Activated CD4-positive, alpha-beta T cell treated with anti-CD3 and anti-CD28 coated beads, Interleukin-10, Interleukin-2, amounts not matched to agents 100 ng/mL and 50 ng/mL, durations not matched to agents 16 hours and 8 hours (primary cell): Measurements from ENCODE around the gene ERC1.
"Not testable (repeated sequence)": the region's sequence is repeated elsewhere in the genome, so short reads cannot be mapped to it uniquely, and the experiment has no call there.

ENCODE experiments used
- DNase-seq: peaks from one replicate; pipeline ENCODE4 v3.0.0-alpha.2; 2020

The ERC1 gene

DNA sequence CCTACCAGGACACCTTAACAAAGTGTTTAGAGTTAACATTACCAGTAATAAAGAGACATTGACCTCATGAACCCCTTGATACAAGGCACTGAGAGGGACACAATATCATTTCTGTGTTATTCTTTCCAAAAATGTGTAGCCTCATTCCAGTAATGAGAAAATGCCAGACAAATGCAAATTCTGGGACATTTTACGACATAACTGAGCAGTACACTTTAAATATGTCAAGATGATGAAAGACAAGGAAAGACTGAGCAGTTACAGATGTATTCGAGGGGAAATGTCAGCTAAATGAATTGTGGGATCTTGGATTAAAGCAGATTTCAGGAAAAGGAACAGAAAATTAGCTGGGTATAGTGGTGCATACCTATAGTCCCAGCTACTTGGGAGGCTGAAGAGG, 255.6 kb downstream of the ERC1 start:
- no peak for DNase-seq

DNA sequence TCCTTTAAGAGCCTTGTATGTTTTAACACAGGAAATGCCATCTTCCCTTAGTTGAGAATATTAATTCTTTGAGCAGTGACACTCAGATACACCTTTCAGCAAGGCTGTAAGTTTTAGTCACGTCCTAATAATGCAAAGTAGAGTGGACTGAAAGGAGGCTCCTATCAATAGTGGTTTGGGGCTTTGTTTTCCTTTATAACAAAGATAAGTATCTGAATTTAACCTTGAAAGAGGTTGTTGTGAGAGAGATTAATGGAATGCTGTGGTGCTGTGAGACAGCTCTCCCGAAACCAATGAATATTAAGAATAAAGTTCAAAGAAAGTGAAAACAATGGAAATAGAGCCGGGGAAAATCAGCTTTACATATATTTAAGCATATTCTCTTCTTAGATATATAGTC, 259.6 kb downstream of the ERC1 start:
- no peak for DNase-seq

DNA sequence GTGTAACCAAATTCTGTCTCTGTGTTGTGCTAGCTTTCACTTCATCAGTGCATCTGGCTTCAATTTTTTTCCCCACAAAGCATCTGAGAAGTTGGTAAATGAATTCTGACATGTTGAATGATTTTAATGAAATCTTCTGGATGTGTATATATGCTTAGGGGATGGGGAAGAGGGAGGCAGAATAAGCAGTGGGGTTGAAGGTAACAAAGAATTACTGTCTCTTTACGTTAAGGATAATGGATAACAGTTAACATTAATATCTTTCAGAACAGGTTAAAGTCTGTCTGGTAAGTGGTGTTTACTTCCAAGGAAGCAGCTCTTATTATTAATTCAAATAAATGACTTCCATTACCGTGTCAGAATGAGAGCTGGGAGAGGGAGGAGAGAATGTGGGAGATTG, 261.7 kb downstream of the ERC1 start:
- no peak for DNase-seq

DNA sequence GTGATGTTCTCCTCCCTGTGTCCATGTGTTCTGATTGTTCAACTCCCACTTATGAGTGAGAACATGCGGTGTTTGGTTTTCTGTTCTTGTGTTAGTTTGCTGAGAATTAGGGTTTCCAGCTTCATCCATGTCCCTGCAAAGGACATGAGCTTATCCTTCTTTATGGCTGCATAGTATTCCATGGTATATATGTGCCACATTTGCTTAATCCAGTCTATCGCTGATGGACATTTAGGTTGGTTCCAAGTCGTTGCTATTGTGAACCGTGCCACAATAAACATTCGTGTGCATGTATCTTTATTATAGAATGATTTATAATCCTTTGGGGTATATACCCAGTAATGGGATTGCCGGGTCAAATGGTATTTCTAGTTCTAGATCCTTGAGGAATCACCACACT, 264.1 kb downstream of the ERC1 start:
- not testable (repeated sequence) for DNase-seq

DNA sequence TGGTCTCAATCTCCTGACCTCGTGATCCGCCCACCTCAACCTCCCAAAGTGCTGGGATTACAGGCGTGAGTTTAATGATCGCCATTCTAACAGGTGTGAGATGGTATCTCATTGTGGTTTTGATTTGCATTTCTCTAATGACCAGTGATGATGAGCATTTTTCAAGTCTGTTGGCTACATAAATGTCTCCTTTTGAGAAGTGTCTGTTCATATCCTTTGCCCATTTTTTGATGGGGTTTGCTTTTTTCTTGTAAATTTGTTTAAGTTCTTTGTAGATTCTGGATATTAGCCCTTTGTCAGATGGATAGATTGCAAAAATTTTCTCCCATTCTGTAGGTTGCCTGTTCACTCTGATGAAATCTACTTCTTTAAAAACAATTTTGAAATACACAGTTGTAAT, 264.8 kb downstream of the ERC1 start:
- not testable (repeated sequence) for DNase-seq

DNA sequence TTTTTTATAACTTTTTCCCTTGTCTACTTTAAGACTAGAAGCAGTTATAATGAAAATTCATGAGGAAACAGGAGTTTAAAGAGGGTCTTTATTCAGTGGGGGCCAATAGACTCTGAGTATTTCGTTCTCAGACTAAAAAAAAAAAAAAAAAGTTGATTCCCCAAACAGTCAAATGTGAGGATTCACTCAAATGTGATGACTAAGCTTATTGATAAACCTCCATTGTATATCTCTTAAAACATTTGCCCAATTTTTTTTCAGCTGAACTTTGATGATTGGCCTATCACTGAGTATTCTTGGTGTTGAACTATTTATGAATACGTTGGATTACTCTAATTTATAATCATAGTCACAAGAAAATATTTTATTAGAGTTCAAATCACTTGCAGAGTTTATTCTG, 265.3 kb downstream of the ERC1 start:
- DNase-seq = no peak

- no peak for DNase-seq
Observed at GRCh38 chr12:1256991-1257390, 266.0 kb downstream of the ERC1 start.

DNA sequence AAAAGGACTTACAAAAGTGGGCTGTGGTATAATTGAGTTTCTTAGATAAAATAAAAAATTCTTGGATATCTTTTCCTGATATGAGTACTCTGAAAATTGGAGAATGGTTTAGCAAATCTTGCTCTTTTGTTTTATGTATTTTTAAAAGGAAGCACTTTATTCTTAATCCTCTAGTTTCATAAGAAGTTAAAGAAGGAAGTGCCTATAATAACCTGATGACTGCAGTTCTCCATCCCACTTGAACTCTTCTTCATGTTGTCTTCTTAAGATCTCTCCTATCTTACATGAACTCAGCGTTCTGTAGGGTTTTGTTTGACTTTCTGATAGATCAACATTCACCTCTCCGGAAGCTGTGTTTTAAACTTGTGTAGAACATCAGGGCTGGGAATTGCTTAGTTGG, 271.0 kb downstream of the ERC1 start:
- DNase-seq = no peak

- DNase-seq = no peak
Observed at GRCh38 chr12:1267243-1267642, 276.2 kb downstream of the ERC1 start.

DNA sequence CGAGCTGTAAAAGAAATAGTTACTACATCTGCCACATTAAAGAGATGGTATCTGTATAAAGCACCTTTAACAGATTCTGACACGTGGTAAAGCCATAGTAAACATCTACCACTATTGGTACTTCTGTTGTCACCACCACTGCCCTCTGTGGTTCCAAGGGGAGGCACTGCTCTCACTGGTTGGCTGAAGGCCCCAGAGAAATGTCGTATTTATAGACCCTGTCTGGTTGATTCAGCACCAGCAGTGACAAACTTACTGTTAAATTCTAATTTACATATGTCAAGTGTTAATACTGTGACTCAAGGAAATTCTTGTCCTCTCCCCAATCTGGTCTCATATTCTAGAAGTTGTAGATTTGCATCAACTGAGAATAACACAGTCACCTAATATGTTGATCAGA, 281.1 kb downstream of the ERC1 start:
- peak; percentile 23 for DNase-seq

DNA sequence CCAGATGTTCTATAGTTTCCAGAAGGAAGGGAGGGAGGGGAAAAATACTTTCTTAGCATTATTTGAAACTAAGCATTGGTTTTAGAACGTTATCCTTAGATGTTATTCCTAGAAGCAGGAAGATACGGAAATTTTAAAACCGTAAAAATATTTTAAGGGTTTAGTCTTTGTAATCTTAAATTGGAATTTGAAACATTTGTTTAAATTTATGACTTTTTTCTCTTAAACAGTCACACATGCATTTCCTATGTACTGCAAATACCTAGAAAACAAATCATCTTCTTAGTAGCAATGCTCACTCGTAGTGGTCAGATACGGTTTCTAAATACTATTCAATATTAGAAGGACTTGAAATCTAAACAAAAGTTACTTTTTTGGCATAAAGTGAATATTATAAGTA, 282.0 kb downstream of the ERC1 start:
- no peak for DNase-seq

GRCh38 chr12:1277905-1278304, 286.9 kb downstream of the ERC1 start:
- peak; percentile 42 for DNase-seq

DNA sequence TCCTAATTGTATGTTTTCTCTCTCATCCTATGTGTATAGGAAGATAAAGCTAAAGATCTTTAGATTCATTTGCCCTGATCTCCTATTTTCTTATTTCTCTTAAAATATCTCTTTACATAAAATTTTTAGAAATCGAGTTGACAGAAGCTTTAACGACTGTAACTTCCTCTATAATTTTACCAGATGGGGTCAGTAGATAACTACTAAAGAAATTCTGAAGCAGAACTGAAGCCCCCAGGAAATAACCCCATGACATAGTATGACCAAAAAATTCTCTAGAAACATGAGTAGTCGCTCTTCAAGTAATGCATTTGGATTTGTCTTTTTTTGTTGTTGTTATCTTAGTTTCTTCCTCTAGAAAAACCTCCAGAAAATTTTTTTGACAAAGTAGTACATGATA, 288.0 kb downstream of the ERC1 start:
- DNase-seq = no peak

DNA sequence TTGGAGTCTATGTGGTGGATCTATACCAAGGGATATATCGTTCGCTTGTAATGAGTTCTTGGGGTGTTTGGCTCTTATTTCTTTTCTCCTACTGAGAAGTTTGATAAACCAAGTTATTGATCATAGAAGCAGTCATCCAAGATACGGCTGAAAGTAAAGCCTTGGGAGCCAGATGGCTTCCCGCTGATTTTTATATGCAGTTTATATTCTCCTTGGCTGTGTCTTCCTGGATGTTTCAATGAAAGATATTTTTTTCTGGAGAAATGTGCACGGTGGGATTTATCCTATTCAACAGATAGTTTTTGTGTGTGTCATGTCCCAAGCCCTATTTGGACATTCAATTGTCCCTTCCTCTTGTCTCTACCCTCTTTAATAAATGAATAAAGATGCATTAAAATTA, 289.0 kb downstream of the ERC1 start:
- DNase-seq = no peak

DNA sequence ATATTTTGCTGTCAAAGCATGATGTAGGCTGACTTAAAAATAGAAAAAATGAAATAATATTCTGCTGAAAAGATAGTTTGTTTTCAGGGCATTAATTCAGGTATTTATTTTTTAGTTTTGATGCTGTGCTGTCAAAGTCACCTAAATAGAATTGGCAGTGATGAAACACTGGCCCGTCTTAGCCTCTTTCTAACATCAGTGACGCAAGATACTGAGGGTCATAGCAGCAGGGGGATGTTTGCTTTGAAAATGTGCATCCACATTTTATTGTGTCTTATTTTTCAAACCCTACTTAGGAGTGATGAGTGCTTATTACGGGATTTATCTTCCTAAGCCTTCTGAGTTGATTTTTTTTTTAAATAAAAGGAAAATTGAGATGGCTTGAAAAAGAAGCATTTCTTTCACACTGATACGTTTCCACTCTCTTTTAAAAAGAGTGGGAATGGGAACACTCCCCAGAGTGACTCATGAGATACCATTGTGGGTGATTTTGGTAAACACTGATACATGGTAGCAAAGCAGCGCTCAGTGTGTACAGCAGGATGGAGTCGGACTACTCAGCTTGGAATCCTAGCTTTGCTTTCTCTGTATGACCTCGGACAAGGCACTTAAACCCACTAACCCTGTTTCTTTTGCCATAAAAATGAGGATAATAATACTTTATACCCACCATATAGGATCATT, 290.8 kb downstream of the ERC1 start:
- DNase-seq = no peak

DNA sequence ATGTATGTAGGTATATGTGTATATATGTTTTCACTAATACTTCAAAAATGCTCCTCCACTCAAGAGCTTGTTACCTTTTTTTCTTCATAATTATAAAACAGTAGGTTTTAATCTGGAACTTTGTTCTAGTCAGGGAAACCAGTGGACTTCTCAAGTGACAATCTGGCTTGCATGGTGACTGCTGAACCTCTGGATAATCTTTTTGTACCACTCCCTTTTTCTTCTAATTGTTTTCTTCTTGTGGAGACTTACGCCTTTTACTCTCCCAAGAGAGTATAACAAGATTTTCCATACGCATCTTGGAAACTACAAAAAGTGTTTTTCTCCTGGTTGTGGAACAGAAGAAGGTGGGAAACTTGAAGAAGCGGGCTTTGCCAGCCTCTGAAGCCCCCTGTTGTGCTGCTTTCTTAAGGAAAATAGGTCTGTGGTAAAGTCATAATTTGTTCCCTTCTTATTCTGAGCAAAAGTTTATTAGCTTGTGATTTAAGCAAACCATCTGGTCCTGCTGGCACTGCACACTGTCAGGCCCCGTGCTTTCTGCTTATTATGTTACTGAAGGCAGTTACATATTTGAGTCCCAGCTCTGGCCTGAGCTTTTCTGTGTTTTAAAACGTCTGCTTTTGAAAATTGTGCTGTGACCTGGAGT, 291.8 kb downstream of the ERC1 start:
- DNase-seq = no peak

GRCh38 chr12:1283316-1283715, 292.3 kb downstream of the ERC1 start:
- DNase-seq = no peak

- no peak for DNase-seq
Observed at GRCh38 chr12:1284611-1285010, 293.6 kb downstream of the ERC1 start.

GRCh38 chr12:1287446-1287975, 296.5 kb downstream of the ERC1 start:
- no peak for DNase-seq

- DNase-seq = no peak
Observed at GRCh38 chr12:1288333-1288732, 297.3 kb downstream of the ERC1 start.

- DNase-seq = no peak
Observed at GRCh38 chr12:1289371-1290155, 298.5 kb downstream of the ERC1 start.

DNA sequence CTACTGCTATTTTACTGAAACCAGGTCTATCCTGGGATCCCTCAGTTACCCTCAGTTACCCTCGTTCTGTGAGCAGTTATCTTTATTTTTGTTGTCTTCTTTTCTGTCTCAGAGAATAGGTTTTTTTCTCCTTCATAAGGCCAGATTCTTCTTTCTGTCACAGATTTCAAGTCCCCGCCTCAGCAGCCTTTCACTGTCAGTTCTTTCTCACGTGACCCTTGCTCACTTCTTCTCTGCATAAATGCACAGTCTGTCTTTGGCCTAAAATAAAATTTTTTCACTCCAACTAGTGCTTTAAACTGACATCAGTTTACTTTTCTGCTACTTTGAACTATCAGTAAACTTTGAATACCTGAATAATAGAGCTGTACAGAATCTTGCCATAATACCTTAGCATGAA, 299.7 kb downstream of the ERC1 start:
- DNase-seq = no peak

DNA sequence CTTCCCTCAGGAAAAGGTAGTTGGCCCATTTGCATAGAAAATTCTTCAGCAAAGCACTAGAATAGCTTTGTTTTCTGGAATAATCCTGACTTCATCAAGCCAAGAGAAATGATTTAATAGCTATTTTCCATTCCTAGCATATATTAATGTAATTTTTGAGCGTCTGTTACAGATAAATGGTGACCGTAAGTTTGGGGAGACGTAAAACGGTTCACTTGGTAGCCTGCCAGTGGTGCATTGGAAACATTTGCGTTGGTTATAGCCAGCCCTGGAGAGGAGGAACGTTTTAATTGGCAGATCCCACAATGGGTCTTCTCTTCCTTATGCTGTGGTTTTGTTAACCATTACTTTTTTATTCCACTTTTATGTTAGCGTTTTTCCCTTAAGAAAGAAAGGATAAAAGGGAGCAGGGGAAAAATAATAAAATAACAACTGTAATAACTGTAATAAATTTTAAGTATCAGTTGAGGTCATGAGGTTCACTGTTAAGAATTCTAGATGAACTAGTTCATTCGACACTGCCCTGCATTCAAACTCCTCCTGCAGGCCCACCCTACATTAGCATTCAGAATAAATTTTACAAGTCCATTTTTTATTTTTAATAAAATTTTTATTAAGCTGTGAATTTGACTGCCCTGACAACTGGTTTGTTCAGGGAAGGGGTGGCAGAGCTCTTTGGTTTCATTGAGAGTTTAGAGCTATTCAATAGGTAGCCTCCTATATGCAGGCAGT, 300.7 kb downstream of the ERC1 start:
- no peak for DNase-seq
